IMR-90 (cell line): ENCODE measurements around the gene DUSP8. TPM values are rescaled to one million over a fixed set of nuclear protein-coding genes. Genes with fewer than 3 reads are reported as not detected.

Source experiments
- ATAC-seq: fragments of 200-7000 bp; cut with Tn5 transposase; 2 replicates; pipeline ENCODE4 v1.9.1; 2020; ENCODE audit warnings: low read depth, mild to moderate bottlenecking, moderate library complexity
- BruUV-seq: library from RNA; stranded (reverse); fragments of 400-500 nt; replicated peaks from 2 replicates; lab custom pipeline; 2021; lab: Mats Ljungman, UMichigan
- CTCF ChIA-PET: fragments of 300-600 bp; formaldehyde crosslinking; extraction: SDS; loops from one replicate; lab custom pipeline; 2021; ENCODE audit warnings: antibody characterized with exemption; lab: Yijun Ruan, JAX
- POLR2A ChIA-PET: fragments of 300-600 bp; sonication (Branson Sonifier 250); formaldehyde crosslinking; loops from one replicate; lab custom pipeline; 2022; ENCODE audit warnings: antibody characterized with exemption; ENCODE audit not compliant: unreplicated experiment; lab: Charles Lee
- DNase-seq: peaks from one replicate; pipeline ENCODE4 v3.0.0; 2013
- H2AFZ ChIP-seq: replicated peaks from 2 replicates; pipeline ENCODE3; 2013; ENCODE audit warnings: low read length, mild to moderate bottlenecking; ENCODE audit not compliant: poor library complexity
- H2AK5ac ChIP-seq: 2 replicates; pipeline ENCODE4 v1.6.1; 2013; ENCODE audit warnings: low read depth, low read length, inconsistent platforms
- H2AK9ac ChIP-seq: replicated peaks from 2 replicates; pipeline ENCODE3; 2013; ENCODE audit warnings: mild to moderate bottlenecking, low read depth, low read length, moderate library complexity; ENCODE audit not compliant: poor library complexity
- H2BK120ac ChIP-seq: 2 replicates; pipeline ENCODE4 v1.6.1; 2013; ENCODE audit warnings: low read depth, low read length, inconsistent platforms
- H2BK15ac ChIP-seq: 3 replicates; pipeline ENCODE4 v1.6.1; 2013; ENCODE audit warnings: low read depth, low read length, inconsistent platforms
- H2BK20ac ChIP-seq: 2 replicates; pipeline ENCODE4 v1.6.1; 2013; ENCODE audit warnings: low read depth, mild to moderate bottlenecking, inconsistent platforms, low read length, moderate library complexity
- H2BK5ac ChIP-seq: 2 replicates; pipeline ENCODE4 v1.6.1; 2013; ENCODE audit warnings: mild to moderate bottlenecking, low read depth, low read length, inconsistent platforms; ENCODE audit not compliant: poor library complexity, severe bottlenecking
- H3K14ac ChIP-seq: replicated peaks from 2 replicates; pipeline ENCODE4 v1.6.1; 2013; ENCODE audit warnings: low read depth, low read length, inconsistent platforms
- H3K18ac ChIP-seq: 2 replicates; pipeline ENCODE4 v1.6.1; 2013; ENCODE audit warnings: low read depth, low read length, control low read depth
- H3K23ac ChIP-seq: 2 replicates; pipeline ENCODE4 v1.6.1; 2013; ENCODE audit warnings: low read depth, low read length, inconsistent platforms
- H3K27ac ChIP-seq: 2 replicates; pipeline ENCODE4 v1.5.1; 2013; ENCODE audit warnings: mild to moderate bottlenecking, control low read depth, low read length; ENCODE audit not compliant: insufficient read depth
- H3K27me3 ChIP-seq: 2 replicates; pipeline ENCODE4 v1.6.1; 2013; ENCODE audit warnings: low read length; ENCODE audit not compliant: control insufficient read depth, insufficient read depth
- H3K36me3 ChIP-seq: 2 replicates; pipeline ENCODE4 v1.6.1; 2013; ENCODE audit warnings: low read length, mixed read lengths; ENCODE audit not compliant: control insufficient read depth, insufficient read depth
- H3K4ac ChIP-seq: 2 replicates; pipeline ENCODE4 v1.6.1; 2013; ENCODE audit warnings: low read depth, low read length, inconsistent platforms
- H3K4me1 ChIP-seq: 2 replicates; pipeline ENCODE4 v1.6.1; 2013; ENCODE audit warnings: low read length, mixed read lengths; ENCODE audit not compliant: control insufficient read depth, insufficient read depth
- H3K4me2 ChIP-seq: 2 replicates; pipeline ENCODE4 v1.6.1; 2013; ENCODE audit warnings: low read depth, mild to moderate bottlenecking, control low read depth, low read length, moderate library complexity
- H3K4me3 ChIP-seq: 2 replicates; pipeline ENCODE4 v1.5.1; 2013; ENCODE audit warnings: low read depth, mild to moderate bottlenecking, control low read depth, low read length, moderate library complexity; ENCODE audit not compliant: insufficient read depth
- H3K56ac ChIP-seq: 2 replicates; pipeline ENCODE4 v1.6.1; 2013; ENCODE audit warnings: low read length, inconsistent platforms; ENCODE audit not compliant: insufficient read depth; ENCODE audit errors: extremely low read depth
- H3K79me1 ChIP-seq, 2 experiments: 2 replicates each; pipeline ENCODE4 v1.6.1; 2013; ENCODE audit warnings: low read length in 2 of 2, inconsistent platforms in 1 of 2, low read depth in 1 of 2
- H3K9ac ChIP-seq: 2 replicates; pipeline ENCODE4 v1.6.1; 2013; ENCODE audit warnings: low read depth, low read length, control low read depth
- H3K9me1 ChIP-seq: 2 replicates; pipeline ENCODE4 v1.6.1; 2013; ENCODE audit warnings: low read length, inconsistent platforms; ENCODE audit not compliant: insufficient read depth
- H3K9me3 ChIP-seq: 2 replicates; pipeline ENCODE4 v1.6.1; 2013; ENCODE audit warnings: low read length; ENCODE audit not compliant: control insufficient read depth, insufficient read depth
- H4K20me1 ChIP-seq: 2 replicates; pipeline ENCODE4 v1.6.1; 2013; ENCODE audit warnings: low read length, inconsistent platforms; ENCODE audit not compliant: insufficient read depth
- H4K5ac ChIP-seq: 2 replicates; pipeline ENCODE4 v1.6.1; 2013; ENCODE audit warnings: mild to moderate bottlenecking, low read depth, low read length, control low read depth
- H4K8ac ChIP-seq, 2 experiments: 2 replicates each; pipeline ENCODE4 v1.6.1; 2013; ENCODE audit warnings: low read depth in 2 of 2, low read length in 2 of 2, control low read depth in 1 of 2, inconsistent platforms in 1 of 2
- H4K91ac ChIP-seq: 2 replicates; pipeline ENCODE4 v1.6.1; 2013; ENCODE audit warnings: low read depth, low read length, inconsistent platforms; ENCODE audit not compliant: insufficient read depth
- BHLHE40 ChIP-seq: fragments of 150-350 bp; IDR thresholded peaks from 2 replicates; pipeline ENCODE4 v1.6.1; 2016; ENCODE audit warnings: mild to moderate bottlenecking, low read depth, low read length
- CEBPB ChIP-seq: IDR thresholded peaks from 2 replicates; pipeline ENCODE4 v1.6.1; 2012; ENCODE audit warnings: low read depth, low read length, improper control_type of control experiment
- CHD1 ChIP-seq: IDR thresholded peaks from 2 replicates; pipeline ENCODE4 v1.6.1; 2012; ENCODE audit warnings: low read depth, low read length, improper control_type of control experiment
- CTCF ChIP-seq: conservative IDR thresholded peaks from 2 replicates; pipeline ENCODE4 v1.5.1; 2012; ENCODE audit warnings: mild to moderate bottlenecking, low read depth, low read length, improper control_type of control experiment
- MAFK ChIP-seq: IDR thresholded peaks from 2 replicates; pipeline ENCODE4 v1.6.1; 2012; ENCODE audit warnings: low read depth, low read length, improper control_type of control experiment
- MAZ ChIP-seq: IDR thresholded peaks from 2 replicates; pipeline ENCODE4 v1.6.1; 2012; ENCODE audit warnings: low read depth, mild to moderate bottlenecking, low read length, improper control_type of control experiment, moderate library complexity, borderline replicate concordance
- MXI1 ChIP-seq: IDR thresholded peaks from 2 replicates; pipeline ENCODE4 v1.6.1; 2012; ENCODE audit warnings: low read depth, mild to moderate bottlenecking, low read length, moderate library complexity, borderline replicate concordance
- NFE2L2 ChIP-seq: fragments of 150-350 bp; IDR thresholded peaks from 2 replicates; pipeline ENCODE4 v1.6.1; 2016; ENCODE audit warnings: low read depth, mild to moderate bottlenecking, low read length
- POLR2A ChIP-seq: IDR thresholded peaks from 2 replicates; pipeline ENCODE4 v1.6.1; 2012; ENCODE audit warnings: mild to moderate bottlenecking, low read depth, low read length
- RAD21 ChIP-seq: IDR thresholded peaks from 2 replicates; pipeline ENCODE4 v1.6.1; 2012; ENCODE audit warnings: low read length, improper control_type of control experiment
- RCOR1 ChIP-seq: IDR thresholded peaks from 2 replicates; pipeline ENCODE4 v1.6.1; 2012; ENCODE audit warnings: mild to moderate bottlenecking, low read length, improper control_type of control experiment; ENCODE audit not compliant: insufficient replicate concordance
- RFX5 ChIP-seq: IDR thresholded peaks from 2 replicates; pipeline ENCODE4 v1.8.0; 2012; ENCODE audit warnings: low read depth, mild to moderate bottlenecking, low read length, moderate library complexity
- SMC3 ChIP-seq: fragments of 150-350 bp; IDR thresholded peaks from 2 replicates; pipeline ENCODE4 v1.6.1; 2016; ENCODE audit warnings: low read depth, mild to moderate bottlenecking, antibody characterized with exemption, low read length, moderate library complexity
- USF2 ChIP-seq: fragments of 150-350 bp; IDR thresholded peaks from 2 replicates; pipeline ENCODE4 v1.6.1; 2017; ENCODE audit warnings: mild to moderate bottlenecking, antibody characterized with exemption, low read length, low read depth
- WGBS, 2 experiments: methylation state at CpG; one replicate each; pipeline versions ENCODE4 v1.1.5 to v1.1.7; 2013; ENCODE audit warnings: missing lambda C conversion rate in 2 of 2; ENCODE audit not compliant: insufficient read length in 1 of 2; ENCODE audit errors: extremely low coverage in 2 of 2; 5-methylcytosine and 5-hydroxymethylcytosine counted together
- dilution Hi-C: fragments of 300-500 bp; cut with HindIII; formaldehyde crosslinking; loops from one replicate; pipeline ENCODE4 v1.14.3; 2018; ENCODE audit warnings: low sequenced_read_pairs; ENCODE audit not compliant: unreplicated experiment
- in situ Hi-C: fragments of 300-500 bp; cut with MboI; formaldehyde crosslinking; loops from 3 replicates; pipeline ENCODE4 v1.14.3; 2019; ENCODE audit warnings: low sequenced_read_pairs, inconsistent platforms, mixed read lengths
- intact Hi-C: fragments of 100-400 bp; cut with micrococcal nuclease; formaldehyde crosslinking; loops from 2 replicates; pipeline ENCODE4 v1.10.0; 2022
- polyA plus RNA-seq, 3 experiments: library from polyadenylated mRNA; depleted of rRNA; stranded (reverse); fragments of >200 nt; gene quantifications; 2 replicates each; pipeline ENCODE4 v1.2.3, GENCODE V29; 2012; ENCODE audit warnings: low replicate concordance in 1 of 3
- total RNA-seq: library from RNA; depleted of rRNA; stranded (reverse); fragments of >200 nt; gene quantifications from 2 replicates; pipeline ENCODE4 v1.2.3, GENCODE V29; 2012

The DUSP8 gene
- total and polyA plus RNA-seq, 2 of the 4 experiments (the other 2 are of a cell fraction), result 0.72 to 4.2 TPM

- no peak overlapping the region for H2AK9ac ChIP-seq
- H3K56ac ChIP-seq, result no peak overlapping the region
- peaks cover 12% of the 10 kb centered on the region; the same call in 1 of the 2 replicates for H3K9me1 ChIP-seq
- intact Hi-C loops, result no loop called here
- in situ Hi-C loops, result no loop called here
- ChIA-PET POLR2A (no interaction called here), CTCF (no interaction called here)
- no peak overlapping the region for H3K18ac ChIP-seq
- H4K20me1 ChIP-seq, result peaks cover 86% of the 10 kb centered on the region
- ATAC-seq (no peak), DNase-seq (no peak)
- H2BK5ac ChIP-seq, result no peak overlapping the region
- 100% methylated on average over 3 of the region's 15 CpGs; no CpG with 5 or more reads in 1 of the 2 experiments for WGBS, 2 experiments
- H3K27ac ChIP-seq, result no peak overlapping the region
- TF ChIP-seq MAZ (no peak), RFX5 (no peak), CEBPB (no peak), MXI1 (no peak), BHLHE40 (no peak), RCOR1 (no peak), CHD1 (no peak), NFE2L2 (no peak), CTCF (no peak), RAD21 (no peak), SMC3 (no peak), POLR2A (no peak), USF2 (no peak), MAFK (no peak)
- H2BK15ac ChIP-seq, result no peak overlapping the region
- no peaks in the 10 kb centered on the region for H3K9me3 ChIP-seq
- H3K4me2 ChIP-seq, result no peak overlapping the region
- BruUV-seq, result no TSS peak
- H3K14ac ChIP-seq, result no peak overlapping the region
- H3K27me3 ChIP-seq, result no peaks in the 10 kb centered on the region
- H4K8ac ChIP-seq, result no peak overlapping the region
- H2BK120ac ChIP-seq, result no peak overlapping the region
- dilution Hi-C loops, result no loop called here
- H4K91ac ChIP-seq, result no peak overlapping the region
- no peak overlapping the region for H2BK20ac ChIP-seq
- peaks cover 22 to 65% of the 10 kb centered on the region in 2 experiments for H3K79me1 ChIP-seq
- H4K5ac ChIP-seq, result no peak overlapping the region
- H3K9ac ChIP-seq, result no peak overlapping the region
- no peak overlapping the region for H3K23ac ChIP-seq
- no peak overlapping the region for H2AK5ac ChIP-seq
- H2AFZ ChIP-seq, result no peak overlapping the region
- H3K4ac ChIP-seq, result no peak overlapping the region
- no peaks in the 10 kb centered on the region for H3K36me3 ChIP-seq
- no peaks in the 10 kb centered on the region for H3K4me1 ChIP-seq
- H3K4me3 ChIP-seq, result no peak overlapping the region
Measured at GRCh38 chr11:1526785-1527184, 45.3 kb downstream of the DUSP8 start.
